Measurements from ENCODE around the gene TSPAN17.

DNA sequence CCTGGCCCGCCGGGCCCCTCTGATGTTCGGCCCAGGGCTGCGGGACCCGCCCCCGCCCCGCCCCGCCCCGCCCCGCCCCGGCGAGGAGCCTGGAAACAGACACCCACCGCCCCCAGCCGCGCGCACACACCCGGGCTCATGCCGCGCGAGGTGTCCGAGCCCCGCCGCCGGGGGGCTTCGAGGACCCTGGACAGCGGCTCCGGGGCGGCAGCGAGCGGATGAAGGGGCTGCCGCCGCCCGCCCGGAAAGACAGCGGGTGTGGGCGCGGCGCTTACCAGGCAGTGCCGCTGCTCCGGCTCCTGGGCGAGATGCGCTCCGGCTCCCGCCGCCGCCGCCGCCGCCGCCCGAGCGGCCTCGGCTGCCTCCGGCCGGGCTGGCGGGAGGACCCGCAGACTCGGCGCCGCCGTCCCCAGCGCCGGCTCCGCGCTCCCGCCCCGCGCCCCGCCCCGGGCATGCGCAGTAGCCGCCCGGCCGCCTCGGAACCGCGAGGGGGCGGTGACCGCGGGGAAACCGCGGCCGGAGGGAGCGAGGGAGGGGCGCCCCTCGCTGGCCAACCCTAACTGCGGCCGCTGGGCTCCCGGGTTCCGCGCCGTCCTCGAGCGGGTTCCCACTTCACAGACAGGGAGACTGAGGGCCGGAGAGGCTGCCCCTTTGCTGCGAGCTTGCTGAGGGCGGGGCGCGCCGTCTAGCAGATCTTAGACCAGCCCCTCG is 37.4 kb upstream of the TSPAN17 start, which contains the start of gene GPRIN1:
- TF ChIP-seq, protein P1, sequence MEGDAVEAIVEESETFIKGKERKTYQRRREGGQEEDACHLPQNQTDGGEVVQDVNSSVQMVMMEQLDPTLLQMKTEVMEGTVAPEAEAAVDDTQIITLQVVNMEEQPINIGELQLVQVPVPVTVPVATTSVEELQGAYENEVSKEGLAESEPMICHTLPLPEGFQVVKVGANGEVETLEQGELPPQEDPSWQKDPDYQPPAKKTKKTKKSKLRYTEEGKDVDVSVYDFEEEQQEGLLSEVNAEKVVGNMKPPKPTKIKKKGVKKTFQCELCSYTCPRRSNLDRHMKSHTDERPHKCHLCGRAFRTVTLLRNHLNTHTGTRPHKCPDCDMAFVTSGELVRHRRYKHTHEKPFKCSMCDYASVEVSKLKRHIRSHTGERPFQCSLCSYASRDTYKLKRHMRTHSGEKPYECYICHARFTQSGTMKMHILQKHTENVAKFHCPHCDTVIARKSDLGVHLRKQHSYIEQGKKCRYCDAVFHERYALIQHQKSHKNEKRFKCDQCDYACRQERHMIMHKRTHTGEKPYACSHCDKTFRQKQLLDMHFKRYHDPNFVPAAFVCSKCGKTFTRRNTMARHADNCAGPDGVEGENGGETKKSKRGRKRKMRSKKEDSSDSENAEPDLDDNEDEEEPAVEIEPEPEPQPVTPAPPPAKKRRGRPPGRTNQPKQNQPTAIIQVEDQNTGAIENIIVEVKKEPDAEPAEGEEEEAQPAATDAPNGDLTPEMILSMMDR (IDR thresholded peaks at IDR 0.05): peak in 5 of 7 experiments; percentile 9 to 39 (median 15)
- TF ChIP-seq POLR2A (IDR thresholded peaks at IDR 0.05): no peak

All from body of pancreas (tissue), 4 donors.